Measurements from ENCODE around the gene RRP1B. TPM values are rescaled to one million over a fixed set of nuclear protein-coding genes. Genes with fewer than 3 reads are reported as not detected.

RRP1B gene
- total and polyA plus RNA-seq, 12 donors: 5.7 to 18.6 (median 15.7) TPM

- Histone ChIP-seq H3K27me3 (no peaks in the 10 kb centered on the region), H3K9me3 (replicated peaks in 1 of 3) (peaks cover 0 to 10% (median 0%) of the 10 kb centered on the region in 3 donors), H3K4me1 (replicated peaks in 1 of 2) (no peaks in the 10 kb centered on the region), H3K27ac (no peak overlapping the region), H3K4me3 (no peak overlapping the region), H3K36me3 (replicated peaks in 1 of 2) (no peaks in the 10 kb centered on the region)
- DNase-seq: no peak
- TF ChIP-seq POLR2A (IDR thresholded peaks at IDR 0.05) (no peak), CTCF (IDR thresholded peaks at IDR 0.05) (no peak)
- 63 to 87% (median 77%) methylated on average over 2 of the region's 2 CpGs for WGBS, 4 donors
- intact Hi-C loops (cut with DNase I): no loop called here
Measured at GRCh38 chr21:43622796-43623195, 36.6 kb upstream of the RRP1B start.

GRCh38 chr21:43623588-43623987 lies 35.8 kb upstream of the RRP1B start:
- no peaks in the 10 kb centered on the region for H3K4me1 ChIP-seq (replicated peaks in 1 of 2)
- 78 to 94% (median 90%) methylated on average over 2 of the region's 2 CpGs for WGBS, 4 donors
- no peak overlapping the region for H3K4me3 ChIP-seq
- H3K36me3 ChIP-seq (replicated peaks in 1 of 2): no peaks in the 10 kb centered on the region
- no peaks in the 10 kb centered on the region for H3K27me3 ChIP-seq
- no peak for DNase-seq
- TF ChIP-seq CTCF (IDR thresholded peaks at IDR 0.05) (no peak), POLR2A (IDR thresholded peaks at IDR 0.05) (no peak)
- peaks cover 0 to 10% (median 0%) of the 10 kb centered on the region in 3 donors for H3K9me3 ChIP-seq (replicated peaks in 1 of 3)
- no peak overlapping the region for H3K27ac ChIP-seq
- intact Hi-C loops (cut with DNase I): no loop called here

GRCh38 chr21:43624339-43624738 lies 35.0 kb upstream of the RRP1B start:
- no peak for TF ChIP-seq CTCF (IDR thresholded peaks at IDR 0.05)
- TF ChIP-seq POLR2A (IDR thresholded peaks at IDR 0.05): no peak
- Histone ChIP-seq H3K4me3 (no peak overlapping the region), H3K9me3 (replicated peaks in 1 of 3) (peaks cover 0 to 10% (median 0%) of the 10 kb centered on the region in 3 donors), H3K36me3 (replicated peaks in 1 of 2) (no peaks in the 10 kb centered on the region), H3K27ac (no peak overlapping the region), H3K4me1 (replicated peaks in 1 of 2) (no peaks in the 10 kb centered on the region), H3K27me3 (no peaks in the 10 kb centered on the region)
- WGBS, 4 donors: 76 to 89% (median 85%) methylated on average over 4 of the region's 4 CpGs
- DNase-seq: no peak
- intact Hi-C loops (cut with DNase I): no loop called here

- no peak for DNase-seq
- Histone ChIP-seq H3K27me3 (no peaks in the 10 kb centered on the region), H3K36me3 (replicated peaks in 1 of 2) (no peaks in the 10 kb centered on the region), H3K9me3 (replicated peaks in 1 of 3) (no peaks in the 10 kb centered on the region), H3K4me1 (replicated peaks in 1 of 2) (no peaks in the 10 kb centered on the region), H3K4me3 (no peak overlapping the region), H3K27ac (no peak overlapping the region)
- intact Hi-C loops (cut with DNase I): no loop called here
- TF ChIP-seq CTCF (IDR thresholded peaks at IDR 0.05): no peak
- no peak for TF ChIP-seq POLR2A (IDR thresholded peaks at IDR 0.05)
- 41 to 65% (median 46%) methylated on average over 3 of the region's 3 CpGs for WGBS, 4 donors
Measured at GRCh38 chr21:43626390-43626789, 33.0 kb upstream of the RRP1B start.
